Measurements from ENCODE around the gene ZNG1F.
A peak's percentile ranks its signal among the peaks of the same experiment; 100 is the strongest.
"Not testable (repeated sequence)": the region's sequence is repeated elsewhere in the genome, so short reads cannot be mapped to it uniquely, and the experiment has no call there.

ZNG1F gene

GRCh38 chr9:41125109-41125658 is 63.9 kb downstream of the ZNG1F start:
- not testable (repeated sequence) for DNase-seq (ENCODE audit: low read depth); H3K4me3 ChIP-seq (ENCODE audit: low read length)

GRCh38 chr9:41124250-41125108 is 64.6 kb downstream of the ZNG1F start:
- not testable (repeated sequence) for DNase-seq (ENCODE audit: low read depth); H3K4me3 ChIP-seq (ENCODE audit: low read length)

- DNase-seq (ENCODE audit: low read depth) = not testable (repeated sequence)
Observed at GRCh38 chr9:41123812-41124211, 65.3 kb downstream of the ZNG1F start.

GRCh38 chr9:41123396-41123795 is 65.7 kb downstream of the ZNG1F start:
- not testable (repeated sequence) for H3K4me3 ChIP-seq (ENCODE audit: low read length); DNase-seq (ENCODE audit: low read depth)

More at GRCh38 chr9:41123812-41124211, 65.3 kb downstream of the ZNG1F start:
- not testable (repeated sequence) for H3K4me3 ChIP-seq (ENCODE audit: low read length)

- not testable (repeated sequence) for H3K4me3 ChIP-seq (ENCODE audit: low read length); DNase-seq (ENCODE audit: low read depth)
Observed at GRCh38 chr9:41120696-41121095, 68.4 kb downstream of the ZNG1F start.

GRCh38 chr9:41119719-41120118 is 69.4 kb downstream of the ZNG1F start:
- not testable (repeated sequence) for H3K4me3 ChIP-seq (ENCODE audit: low read length); DNase-seq (ENCODE audit: low read depth)

- not testable (repeated sequence) for DNase-seq (ENCODE audit: low read depth); H3K4me3 ChIP-seq (ENCODE audit: low read length)
Observed at GRCh38 chr9:41119311-41119710, 69.8 kb downstream of the ZNG1F start.

- not testable (repeated sequence) for DNase-seq (ENCODE audit: low read depth); H3K4me3 ChIP-seq (ENCODE audit: low read length)
Observed at GRCh38 chr9:41113348-41113747, 75.8 kb downstream of the ZNG1F start.

- not testable (repeated sequence) for DNase-seq (ENCODE audit: low read depth); H3K4me3 ChIP-seq (ENCODE audit: low read length)
Observed at GRCh38 chr9:41111414-41111813, 77.7 kb downstream of the ZNG1F start.

- not testable (repeated sequence) for H3K4me3 ChIP-seq (ENCODE audit: low read length); DNase-seq (ENCODE audit: low read depth)
Observed at GRCh38 chr9:41110913-41111312, 78.2 kb downstream of the ZNG1F start.

GRCh38 chr9:41109253-41109652 is 79.9 kb downstream of the ZNG1F start:
- not testable (repeated sequence) for DNase-seq (ENCODE audit: low read depth); H3K4me3 ChIP-seq (ENCODE audit: low read length)

- DNase-seq (ENCODE audit: low read depth) = not testable (repeated sequence)
Observed at GRCh38 chr9:41108816-41109215, 80.3 kb downstream of the ZNG1F start.

GRCh38 chr9:41106472-41107116 is 82.5 kb downstream of the ZNG1F start:
- DNase-seq (ENCODE audit: low read depth); H3K4me3 ChIP-seq (ENCODE audit: low read length): not testable (repeated sequence)

More at GRCh38 chr9:41108816-41109215, 80.3 kb downstream of the ZNG1F start:
- not testable (repeated sequence) for H3K4me3 ChIP-seq (ENCODE audit: low read length)

GRCh38 chr9:41105557-41106253 is 83.4 kb downstream of the ZNG1F start:
- H3K4me3 ChIP-seq (ENCODE audit: low read length); DNase-seq (ENCODE audit: low read depth): not testable (repeated sequence)

- not testable (repeated sequence) for H3K4me3 ChIP-seq (ENCODE audit: low read length); DNase-seq (ENCODE audit: low read depth)
Observed at GRCh38 chr9:41104542-41104941, 84.6 kb downstream of the ZNG1F start.

- DNase-seq (ENCODE audit: low read depth); H3K4me3 ChIP-seq (ENCODE audit: low read length): not testable (repeated sequence)
Observed at GRCh38 chr9:41100508-41100907, 88.6 kb downstream of the ZNG1F start.

GRCh38 chr9:41098759-41099158 is 90.4 kb downstream of the ZNG1F start:
- not testable (repeated sequence) for H3K4me3 ChIP-seq (ENCODE audit: low read length); DNase-seq (ENCODE audit: low read depth)

GRCh38 chr9:41095060-41095459 is 94.1 kb downstream of the ZNG1F start:
- DNase-seq (ENCODE audit: low read depth); H3K4me3 ChIP-seq (ENCODE audit: low read length): not testable (repeated sequence)

GRCh38 chr9:41094010-41094773 is 94.9 kb downstream of the ZNG1F start:
- DNase-seq (ENCODE audit: low read depth) = peak; percentile 4
- not testable (repeated sequence) for H3K4me3 ChIP-seq (ENCODE audit: low read length)

All from retinal pigment epithelial cell (primary cell).